HepG2 (cell line): Measurements from ENCODE around the gene POLL. TPM values are rescaled to one million over a fixed set of nuclear protein-coding genes. Genes with fewer than 3 reads are reported as not detected.

ENCODE experiments used
- ATAC-seq: fragments of 200-7000 bp; cut with Tn5 transposase; 3 replicates; pipeline ENCODE4 v1.9.1; 2020; ENCODE audit warnings: mild to moderate bottlenecking, moderate library complexity
- BruUV-seq: library from RNA; stranded (reverse); fragments of 400-500 nt; replicated peaks from 2 replicates; lab custom pipeline; 2021; lab: Mats Ljungman, UMichigan
- CTCF ChIA-PET: fragments of 300-600 bp; formaldehyde crosslinking; extraction: SDS; loops from one replicate; lab custom pipeline; 2021; ENCODE audit warnings: low total read pairs, inconsistent platforms, low intra/inter-chr PET ratio; lab: Yijun Ruan, JAX
- POLR2A ChIA-PET: fragments of 350-600 bp; sonication (Branson Sonifier 250); formaldehyde crosslinking; loops from one replicate; lab custom pipeline; 2020; ENCODE audit warnings: antibody characterized with exemption, inconsistent platforms; lab: Yijun Ruan, JAX
- DNase-seq: peaks from one replicate; pipeline ENCODE4 v3.0.0-alpha.2; 2015; ENCODE audit warnings: low spot score
- FAIRE-seq: peaks from 3 replicates; lab custom pipeline; 2011; peaks lifted over from hg19 to GRCh38; lab: Jason Lieb, UNC
- H2AFZ ChIP-seq: one replicate; pipeline ENCODE4 v1.6.1; 2011; ENCODE audit warnings: low read length, inconsistent platforms
- H3K27ac ChIP-seq: fragments of 300-600 bp; 3 replicates; pipeline ENCODE4 v1.8.0; 2011; ENCODE audit warnings: mixed run types, mild to moderate bottlenecking, mixed read lengths, low read length, inconsistent platforms; ENCODE audit not compliant: insufficient read depth; ENCODE audit errors: extremely low read length
- H3K27me3 ChIP-seq, 2 experiments: fragments of 200-600 bp in 1 of 2; 2 replicates in 1 of 2; 3 replicates in 1 of 2; pipeline versions ENCODE4 v1.6.0 to v1.8.0; 2011; ENCODE audit warnings: low read length in 2 of 2, mild to moderate bottlenecking in 2 of 2, moderate library complexity in 2 of 2, inconsistent platforms in 1 of 2; ENCODE audit not compliant: insufficient read depth in 2 of 2, control insufficient read depth in 1 of 2
- H3K36me3 ChIP-seq, 2 experiments: fragments of 200-600 bp in 1 of 2; replicated peaks in 1 of 2; 2 replicates in 1 of 2; 3 replicates in 1 of 2; pipeline versions ENCODE4 v1.5.1 to v1.8.0; 2011; ENCODE audit warnings: low read length in 2 of 2, inconsistent platforms in 1 of 2; ENCODE audit not compliant: insufficient read depth in 2 of 2, control insufficient read depth in 1 of 2
- H3K4me1 ChIP-seq: 2 replicates; pipeline ENCODE4 v1.5.1; 2012; ENCODE audit warnings: low read length, inconsistent platforms; ENCODE audit not compliant: insufficient read depth
- H3K4me2 ChIP-seq: 2 replicates; pipeline ENCODE4 v1.6.0; 2011; ENCODE audit warnings: low read depth, low read length, inconsistent platforms
- H3K4me3 ChIP-seq, 3 experiments: fragments of 200-600 bp in 1 of 3; sonication (generic), shearing (Covaris generic) in 1 of 3; replicated peaks in 1 of 3; 2 replicates each; pipeline ENCODE4 v1.5.1; 2011 to 2016; ENCODE audit warnings: low read length in 3 of 3, inconsistent platforms in 2 of 3, low read depth in 2 of 3, mild to moderate bottlenecking in 2 of 3, control low read depth in 1 of 3, mixed read lengths in 1 of 3; ENCODE audit not compliant: insufficient read depth in 1 of 3
- H3K79me2 ChIP-seq: one replicate; pipeline ENCODE4 v1.6.1; 2011; ENCODE audit warnings: low read length, inconsistent platforms; ENCODE audit not compliant: insufficient read depth
- H3K9ac ChIP-seq: 2 replicates; pipeline ENCODE4 v1.6.0; 2011; ENCODE audit warnings: mild to moderate bottlenecking, low read depth, low read length, inconsistent platforms; ENCODE audit not compliant: insufficient read depth
- H3K9me3 ChIP-seq: 2 replicates; pipeline ENCODE4 v1.5.1; 2012; ENCODE audit warnings: mild to moderate bottlenecking, low read length
- H4K20me1 ChIP-seq: 2 replicates; pipeline ENCODE4 v1.6.0; 2011; ENCODE audit warnings: inconsistent platforms, mild to moderate bottlenecking, low read length, moderate library complexity; ENCODE audit not compliant: insufficient read depth
- JUND ChIP-seq: sonication (generic); formaldehyde crosslinking; IDR thresholded peaks from 2 replicates; pipeline ENCODE4 v1.8.0; 2022; ENCODE audit warnings: mild to moderate bottlenecking, missing genetic modification reagents
- RAD51 ChIP-seq: fragments of 450-650 bp; IDR thresholded peaks from 2 replicates; pipeline ENCODE4 v1.6.1; 2016; ENCODE audit warnings: borderline replicate concordance
- RBAK ChIP-seq: sonication (generic); formaldehyde crosslinking; IDR thresholded peaks from 2 replicates; pipeline ENCODE4 v1.5.1; 2020; ENCODE audit warnings: mild to moderate bottlenecking, missing genetic modification reagents
- SP4 ChIP-seq: sonication (generic); formaldehyde crosslinking; IDR thresholded peaks from 2 replicates; pipeline ENCODE4 v1.8.1; 2023; ENCODE audit warnings: mild to moderate bottlenecking, missing genetic modification reagents
- ZNF335 ChIP-seq: sonication (generic); formaldehyde crosslinking; IDR thresholded peaks from 2 replicates; pipeline ENCODE4 v1.4.0; 2020; ENCODE audit warnings: missing genetic modification reagents
- ZNF703 ChIP-seq: sonication (generic); formaldehyde crosslinking; IDR thresholded peaks from 2 replicates; pipeline ENCODE4 v1.5.1; 2020; ENCODE audit warnings: missing genetic modification reagents, mild to moderate bottlenecking, moderate library complexity, borderline replicate concordance
- WGBS: methylation state at CpG from one replicate; pipeline ENCODE4 v1.1.6; 2017; ENCODE audit warnings: low lambda C conversion rate; 5-methylcytosine and 5-hydroxymethylcytosine counted together
- in situ Hi-C: cut with HindIII; loops from 2 replicates; pipeline ENCODE4 v1.10.0; 2017; ENCODE audit warnings: low pct_unique_long_range_greater_than_20kb; ENCODE audit not compliant: extremely low pct_ligation_motif_present
- intact Hi-C: fragments of 100-400 bp; cut with micrococcal nuclease; formaldehyde crosslinking; loops from one replicate; pipeline ENCODE4 v1.10.0; 2022; ENCODE audit not compliant: unreplicated experiment
- polyA plus RNA-seq, 8 experiments: library from polyadenylated mRNA; depleted of rRNA in 3 of 8; stranded (reverse) in 7 of 8; unstranded in 1 of 8; fragments of >200 nt; fragmentation: Illumina TruSeq in 4 of 8; extraction: Trizol in 4 of 8; gene quantifications; 2 replicates each; pipeline versions ENCODE4 v1.2.1 to v1.2.3, GENCODE V29; 2011 to 2016; ENCODE audit warnings: low read depth in 4 of 8, missing spikeins in 1 of 8, mixed read lengths in 1 of 8; ENCODE audit not compliant: insufficient read depth in 1 of 8
- total RNA-seq, 5 experiments: library from RNA; depleted of rRNA; stranded (reverse); fragments of >200 nt; fragmentation: Illumina TruSeq; extraction: Trizol; gene quantifications; 2 replicates each; pipeline ENCODE4 v1.2.3, GENCODE V29; 2016; ENCODE audit warnings: low read depth in 1 of 5
- TF ChIP-seq, protein P1 (sequence below): sonication (generic); formaldehyde crosslinking; IDR thresholded peaks from 2 replicates; pipeline ENCODE4 v1.8.0; 2022; ENCODE audit warnings: missing genetic modification reagents, low read depth, mild to moderate bottlenecking, borderline replicate concordance
- TF ChIP-seq, protein P2 (sequence below): sonication (generic); formaldehyde crosslinking; IDR thresholded peaks from 2 replicates; pipeline ENCODE4 v1.4.0; 2020; ENCODE audit warnings: mild to moderate bottlenecking, missing genetic modification reagents

The POLL gene
- total and polyA plus RNA-seq, 2 of the 13 experiments (the other 11 are each of a cell fraction or from before 2014, with no cell fraction given): 13.8 to 19.1 TPM

DNA sequence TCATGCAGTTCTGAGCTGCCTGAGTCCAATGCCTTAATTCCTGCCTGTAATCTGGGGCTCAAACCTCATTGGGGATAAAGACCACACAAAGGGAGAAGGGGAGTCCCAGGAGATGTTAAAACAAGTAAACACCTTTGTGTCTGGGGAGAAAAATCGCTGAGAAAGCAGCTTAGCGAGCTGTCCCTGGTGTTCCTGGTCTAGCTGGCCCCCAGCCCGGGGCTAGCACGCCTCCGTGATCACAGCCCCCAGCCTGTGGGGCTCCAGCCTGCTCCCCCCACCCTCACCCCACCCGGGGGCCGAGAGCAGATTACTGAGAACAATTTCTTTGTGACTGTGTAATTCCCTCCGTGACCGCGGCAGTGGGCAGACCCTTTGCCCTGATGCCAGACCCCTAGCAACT is 24.8 kb upstream of the POLL start:
- Histone ChIP-seq H3K4me1 (no peaks in the 10 kb centered on the region), H2AFZ (no peak overlapping the region), H3K27me3 (no peaks in the 10 kb centered on the region), H3K4me3 (no peak overlapping the region), H3K27ac (no peak overlapping the region), H4K20me1 (no peaks in the 10 kb centered on the region), H3K9ac (no peak overlapping the region), H3K36me3 (peaks cover 14 to 39% of the 10 kb centered on the region in 2 experiments), H3K79me2 (no peaks in the 10 kb centered on the region), H3K9me3 (no peaks in the 10 kb centered on the region), H3K4me2 (no peak overlapping the region)
- 96% methylated on average over 8 of the region's 10 CpGs for WGBS
- intact Hi-C loops: no loop called here
- POLR2A ChIA-PET: no interaction called here
- BruUV-seq: no TSS peak
- TF ChIP-seq, protein P1, sequence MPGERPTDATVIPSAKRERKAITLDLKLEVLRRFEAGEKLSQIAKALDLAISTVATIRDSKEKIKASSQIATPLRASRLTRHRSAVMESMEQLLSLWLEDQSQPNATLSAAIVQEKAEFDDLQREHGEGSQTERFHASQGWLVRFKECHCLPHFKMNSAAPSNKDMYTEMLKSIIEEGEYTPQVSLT (CRISPR knock-in tag): no peak
- TF ChIP-seq, protein P2, sequence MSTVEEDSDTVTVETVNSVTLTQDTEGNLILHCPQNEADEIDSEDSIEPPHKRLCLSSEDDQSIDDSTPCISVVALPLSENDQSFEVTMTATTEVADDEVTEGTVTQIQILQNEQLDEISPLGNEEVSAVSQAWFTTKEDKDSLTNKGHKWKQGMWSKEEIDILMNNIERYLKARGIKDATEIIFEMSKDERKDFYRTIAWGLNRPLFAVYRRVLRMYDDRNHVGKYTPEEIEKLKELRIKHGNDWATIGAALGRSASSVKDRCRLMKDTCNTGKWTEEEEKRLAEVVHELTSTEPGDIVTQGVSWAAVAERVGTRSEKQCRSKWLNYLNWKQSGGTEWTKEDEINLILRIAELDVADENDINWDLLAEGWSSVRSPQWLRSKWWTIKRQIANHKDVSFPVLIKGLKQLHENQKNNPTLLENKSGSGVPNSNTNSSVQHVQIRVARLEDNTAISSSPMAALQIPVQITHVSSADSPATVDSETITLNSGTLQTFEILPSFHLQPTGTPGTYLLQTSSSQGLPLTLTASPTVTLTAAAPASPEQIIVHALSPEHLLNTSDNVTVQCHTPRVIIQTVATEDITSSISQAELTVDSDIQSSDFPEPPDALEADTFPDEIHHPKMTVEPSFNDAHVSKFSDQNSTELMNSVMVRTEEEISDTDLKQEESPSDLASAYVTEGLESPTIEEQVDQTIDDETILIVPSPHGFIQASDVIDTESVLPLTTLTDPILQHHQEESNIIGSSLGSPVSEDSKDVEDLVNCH (CRISPR knock-in tag): no peak
- ATAC-seq (no peak), DNase-seq (no peak), FAIRE-seq (no peak)
- CTCF ChIA-PET: no interaction called here
- in situ Hi-C loops: no loop called here

DNA sequence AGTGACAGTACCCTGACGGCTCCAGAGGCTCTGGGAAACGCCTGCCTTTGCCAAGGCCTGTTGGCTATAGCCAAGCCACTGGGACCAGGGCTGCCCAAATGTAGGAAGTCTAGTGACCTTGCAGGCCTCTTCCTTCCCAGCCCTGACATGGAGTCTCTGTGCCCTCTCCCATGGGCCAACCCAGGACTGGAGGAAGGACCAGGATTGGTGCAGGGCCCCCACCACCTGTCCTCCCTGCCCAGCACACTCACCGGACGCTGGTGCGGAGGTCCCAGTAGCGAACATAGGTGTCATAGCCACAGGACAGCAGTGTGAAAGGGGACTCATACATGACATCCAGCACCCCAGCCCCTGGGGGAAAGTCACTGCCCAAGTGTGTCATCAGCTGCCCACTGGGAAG is 24.0 kb upstream of the POLL start:
- TF ChIP-seq SP4 (CRISPR knock-in tag) (no peak), ZNF703 (no peak), RAD51 (no peak), ZNF335 (CRISPR knock-in tag) (no peak), RBAK (CRISPR knock-in tag) (no peak), JUND (CRISPR knock-in tag) (no peak)
- 82% methylated on average over 2 of the region's 6 CpGs for WGBS
- Histone ChIP-seq H2AFZ (no peak overlapping the region), H4K20me1 (no peaks in the 10 kb centered on the region), H3K9ac (no peak overlapping the region), H3K79me2 (no peaks in the 10 kb centered on the region), H3K27me3 (no peaks in the 10 kb centered on the region), H3K4me2 (no peak overlapping the region), H3K27ac (no peak overlapping the region), H3K4me1 (peaks cover 4% of the 10 kb centered on the region; the same call in 1 of the 2 replicates), H3K4me3 (no peak overlapping the region), H3K9me3 (no peaks in the 10 kb centered on the region), H3K36me3 (peaks cover 15 to 39% of the 10 kb centered on the region in 2 experiments)
- ATAC-seq: no peak
- no peak for DNase-seq
- BruUV-seq: no TSS peak
- in situ Hi-C loops: no loop called here
- ChIA-PET POLR2A (no interaction called here), CTCF (no interaction called here)
- FAIRE-seq: no peak
- intact Hi-C loops: no loop called here
